Measurements from ENCODE around the gene PDE8B. TPM values are rescaled to one million over a fixed set of nuclear protein-coding genes. Genes with fewer than 3 reads are reported as not detected.

Gene PDE8B
- total RNA-seq, 4 donors from 2014 or later = 0.79 to 2.7 (median 1.4) TPM; not detected in 1

DNA sequence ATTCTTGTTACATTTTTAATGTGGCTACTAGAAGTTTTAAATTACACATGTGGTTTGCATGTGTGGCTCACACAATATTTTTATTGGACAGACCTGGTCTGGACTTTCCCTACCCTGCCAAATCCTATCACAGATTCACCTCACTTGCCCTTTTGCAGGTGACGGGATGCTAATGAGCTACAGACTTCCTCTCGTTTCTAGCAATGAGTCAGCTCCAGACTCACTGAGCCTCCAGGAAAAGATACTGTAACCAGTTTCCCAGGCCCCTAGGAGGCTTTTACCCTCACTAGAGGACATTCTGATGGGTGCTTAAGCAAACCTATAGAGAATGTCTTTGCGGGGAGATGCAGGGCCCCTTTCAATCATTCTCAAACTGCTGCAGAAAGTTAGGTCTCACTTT is 146.3 kb downstream of the PDE8B start:
- peaks cover 0 to 6% (median 4%) of the 10 kb centered on the region in 3 donors for H3K4me1 ChIP-seq
- no peaks in the 10 kb centered on the region for H3K36me3 ChIP-seq
- H3K27ac ChIP-seq = no peak overlapping the region
- H3K4me3 ChIP-seq = no peak overlapping the region
- H3K9me3 ChIP-seq = no peaks in the 10 kb centered on the region
- TF ChIP-seq POLR2A (IDR thresholded peaks at IDR 0.05) (no peak), CTCF (IDR thresholded peaks at IDR 0.05) (no peak)
- H3K27me3 ChIP-seq = no peaks in the 10 kb centered on the region
- WGBS, 2 donors = 17 to 51% methylated on average over 2 to 3 of the region's 3 CpGs
- intact Hi-C loops (cut with DNase I) = no loop called here
- no peak for DNase-seq

GRCh38 chr5:77358255-77359205 is 148.1 kb downstream of the PDE8B start:
- TF ChIP-seq POLR2A (IDR thresholded peaks at IDR 0.05) (no peak), CTCF (IDR thresholded peaks at IDR 0.05) (no peak)
- WGBS, 2 donors = 50 to 51% methylated on average over 10 of the region's 10 CpGs
- H3K36me3 ChIP-seq = no peaks in the 10 kb centered on the region
- no peak overlapping the region for H3K4me3 ChIP-seq
- no peak overlapping the region for H3K27ac ChIP-seq
- intact Hi-C loops (cut with DNase I) = no loop called here
- no peak for DNase-seq
- peaks cover 0 to 6% (median 4%) of the 10 kb centered on the region in 3 donors for H3K4me1 ChIP-seq
- H3K27me3 ChIP-seq = no peaks in the 10 kb centered on the region
- no peaks in the 10 kb centered on the region for H3K9me3 ChIP-seq

DNA sequence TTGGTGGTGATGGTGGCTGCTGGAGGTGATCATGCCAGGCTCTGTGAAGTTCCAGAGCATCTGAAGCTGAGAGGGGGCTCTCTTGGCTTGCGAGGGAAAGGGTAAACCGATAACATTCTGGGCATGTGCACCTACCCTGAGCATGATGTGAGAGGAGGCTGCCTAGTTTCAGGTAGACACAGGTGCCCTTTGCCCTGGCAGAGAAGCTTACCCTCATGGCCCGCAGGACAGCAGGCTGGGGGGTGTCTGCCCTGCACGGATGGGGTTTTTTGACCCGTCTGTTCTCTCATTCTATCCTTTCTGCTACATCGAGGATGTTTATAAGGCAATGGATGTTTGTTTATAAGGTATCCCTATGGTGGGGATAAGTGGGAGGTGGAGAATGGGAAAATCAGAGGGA is 148.8 kb downstream of the PDE8B start:
- Histone ChIP-seq H3K27me3 (no peaks in the 10 kb centered on the region), H3K4me3 (no peak overlapping the region), H3K4me1 (peaks cover 0 to 6% (median 4%) of the 10 kb centered on the region in 3 donors), H3K36me3 (no peaks in the 10 kb centered on the region), H3K9me3 (no peaks in the 10 kb centered on the region), H3K27ac (no peak overlapping the region)
- WGBS, 2 donors = 67 to 80% methylated on average over 5 to 6 of the region's 6 CpGs
- TF ChIP-seq CTCF (IDR thresholded peaks at IDR 0.05) (no peak), POLR2A (IDR thresholded peaks at IDR 0.05) (no peak)
- DNase-seq = no peak
- intact Hi-C loops (cut with DNase I) = no loop called here

GRCh38 chr5:77360381-77360780 is 149.9 kb downstream of the PDE8B start:
- Histone ChIP-seq H3K36me3 (no peaks in the 10 kb centered on the region), H3K9me3 (no peaks in the 10 kb centered on the region), H3K4me3 (no peak overlapping the region), H3K27me3 (no peaks in the 10 kb centered on the region), H3K27ac (no peak overlapping the region), H3K4me1 (peaks cover 0 to 6% (median 4%) of the 10 kb centered on the region in 3 donors)
- intact Hi-C loops (cut with DNase I) = no loop called here
- TF ChIP-seq CTCF (IDR thresholded peaks at IDR 0.05) = no peak
- TF ChIP-seq POLR2A (IDR thresholded peaks at IDR 0.05) = no peak
- no peak for DNase-seq

GRCh38 chr5:77360973-77361372 is 150.5 kb downstream of the PDE8B start:
- no peak for DNase-seq
- intact Hi-C loops (cut with DNase I) = no loop called here
- no peaks in the 10 kb centered on the region for H3K36me3 ChIP-seq
- no peaks in the 10 kb centered on the region for H3K27me3 ChIP-seq
- no peaks in the 10 kb centered on the region for H3K9me3 ChIP-seq
- H3K4me1 ChIP-seq = peaks cover 0 to 6% (median 4%) of the 10 kb centered on the region in 3 donors
- TF ChIP-seq POLR2A (IDR thresholded peaks at IDR 0.05) = no peak
- no peak for TF ChIP-seq CTCF (IDR thresholded peaks at IDR 0.05)
- H3K27ac ChIP-seq = no peak overlapping the region
- WGBS, 2 donors = 71 to 90% methylated on average over 1 of the region's 1 CpG
- no peak overlapping the region for H3K4me3 ChIP-seq

All from esophagus squamous epithelium (tissue), 5 donors.